Thyroid gland (tissue), 4 donors: Measurements from ENCODE around the gene RIPK4. TPM values are rescaled to one million over a fixed set of nuclear protein-coding genes. Genes with fewer than 3 reads are reported as not detected.

Source experiments
- DNase-seq, 2 donors: peaks; one replicate each; pipeline ENCODE4 v3.0.0-alpha.2; 2019
- H3K27ac ChIP-seq, 3 donors: fragments of 200-600 bp; sonication (generic); 1 replicate in 2 of 3; 2 replicates in 1 of 3; pipeline ENCODE4 v1.5.1; 2016 to 2019; ENCODE audit warnings: mild to moderate bottlenecking in 1 of 3, moderate library complexity in 1 of 3
- H3K27me3 ChIP-seq: fragments of 200-600 bp; sonication (generic); one replicate; pipeline ENCODE4 v1.5.1; 2019
- H3K36me3 ChIP-seq, 2 donors: fragments of 200-600 bp; sonication (generic); one replicate each; pipeline ENCODE4 v1.5.1; 2016 to 2019
- H3K4me1 ChIP-seq, 2 donors: fragments of 200-600 bp; sonication (generic); one replicate each; pipeline ENCODE4 v1.5.1; 2017 to 2019
- H3K4me3 ChIP-seq, 3 donors: fragments of 200-600 bp; sonication (generic); replicated peaks in 1 of 3; 1 replicate in 2 of 3; 2 replicates in 1 of 3; pipeline ENCODE4 v1.5.1; 2016; ENCODE audit warnings: mild to moderate bottlenecking in 1 of 3
- H3K9me3 ChIP-seq: fragments of 200-600 bp; sonication (generic); one replicate; pipeline ENCODE4 v1.5.1; 2017
- POLR2A ChIP-seq, 2 donors: fragments of 450-650 bp; IDR thresholded peaks; one replicate each; pipeline ENCODE4 v1.6.1; 2017; ENCODE audit warnings: antibody characterized with exemption in 2 of 2, mild to moderate bottlenecking in 2 of 2, moderate library complexity in 1 of 2
- WGBS, 2 donors: methylation state at CpG; one replicate each; pipeline ENCODE4 v1.1.5; 2017; 5-methylcytosine and 5-hydroxymethylcytosine counted together
- intact Hi-C: fragments of 100-400 bp; cut with DNase I; formaldehyde crosslinking; loops from one replicate; pipeline ENCODE4 v1.15.1; 2023
- total RNA-seq, 4 donors: library from RNA; depleted of rRNA; stranded (reverse); fragments of >200 nt; gene quantifications; one replicate each; pipeline ENCODE4 v1.2.3, GENCODE V29; 2016
- TF ChIP-seq, protein P1 (sequence below), 6 experiments: fragments of 200-600 bp in 3 of 6; fragments of 450-650 bp in 3 of 6; sonication (generic) in 3 of 6; IDR thresholded peaks; one replicate each; pipeline ENCODE4 v1.5.1; 2016 to 2019; ENCODE audit warnings: antibody characterized with exemption in 6 of 6, mild to moderate bottlenecking in 2 of 6, inconsistent platforms in 1 of 6, moderate library complexity in 1 of 6

RIPK4 gene
- total RNA-seq, 4 donors from 2014 or later, result 15.3 to 24.7 (median 22.6) TPM

DNA sequence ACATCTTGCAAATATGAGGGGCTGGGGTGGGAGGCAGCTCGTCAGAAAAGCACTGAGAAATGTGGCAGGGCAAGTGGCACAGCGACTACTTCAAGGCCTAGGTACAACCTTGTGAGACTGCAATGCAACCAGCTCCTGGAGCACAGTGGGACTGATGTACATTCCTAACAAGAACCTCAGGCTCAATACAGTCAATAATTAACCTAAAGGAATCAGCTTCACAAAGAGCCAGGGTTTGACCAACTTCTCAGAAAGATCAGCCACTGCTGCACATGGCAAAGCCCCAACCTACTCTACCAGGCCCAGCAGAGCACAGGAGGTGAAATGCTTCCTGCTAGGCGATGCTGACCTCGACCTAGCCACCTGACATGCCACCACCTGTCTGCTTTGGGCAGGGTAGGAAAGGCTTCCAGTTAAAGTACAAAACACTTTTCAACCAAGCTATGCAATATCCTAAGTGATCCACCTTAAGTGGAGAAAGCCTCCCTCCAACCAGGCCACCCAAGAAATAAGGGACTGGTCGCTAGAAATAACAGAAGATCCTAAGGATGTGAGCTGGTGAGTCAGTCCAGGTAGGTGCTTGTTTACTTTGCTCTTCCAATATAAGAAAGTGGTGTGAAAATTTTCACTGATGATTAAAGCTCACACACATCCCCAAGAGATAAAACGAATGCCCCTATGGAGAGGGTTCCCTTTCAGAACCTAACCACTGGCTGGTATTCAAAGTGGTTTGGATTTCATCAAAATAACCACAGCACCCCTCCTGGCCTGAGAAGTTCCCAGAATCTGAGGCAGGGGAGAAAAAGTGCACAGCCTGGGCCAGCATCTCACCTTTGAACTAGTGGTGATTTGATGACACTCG is 2.1 kb downstream of the RIPK4 start:
- Histone ChIP-seq H3K27me3 (no peaks in the 10 kb centered on the region), H3K27ac (no peak overlapping the region), H3K4me1 (peaks cover 49 to 61% of the 10 kb centered on the region in 2 donors), H3K4me3 (no peak overlapping the region), H3K9me3 (no peaks in the 10 kb centered on the region), H3K36me3 (no peaks in the 10 kb centered on the region)
- no peak for TF ChIP-seq POLR2A (IDR thresholded peaks at IDR 0.05)
- TF ChIP-seq, protein P1, sequence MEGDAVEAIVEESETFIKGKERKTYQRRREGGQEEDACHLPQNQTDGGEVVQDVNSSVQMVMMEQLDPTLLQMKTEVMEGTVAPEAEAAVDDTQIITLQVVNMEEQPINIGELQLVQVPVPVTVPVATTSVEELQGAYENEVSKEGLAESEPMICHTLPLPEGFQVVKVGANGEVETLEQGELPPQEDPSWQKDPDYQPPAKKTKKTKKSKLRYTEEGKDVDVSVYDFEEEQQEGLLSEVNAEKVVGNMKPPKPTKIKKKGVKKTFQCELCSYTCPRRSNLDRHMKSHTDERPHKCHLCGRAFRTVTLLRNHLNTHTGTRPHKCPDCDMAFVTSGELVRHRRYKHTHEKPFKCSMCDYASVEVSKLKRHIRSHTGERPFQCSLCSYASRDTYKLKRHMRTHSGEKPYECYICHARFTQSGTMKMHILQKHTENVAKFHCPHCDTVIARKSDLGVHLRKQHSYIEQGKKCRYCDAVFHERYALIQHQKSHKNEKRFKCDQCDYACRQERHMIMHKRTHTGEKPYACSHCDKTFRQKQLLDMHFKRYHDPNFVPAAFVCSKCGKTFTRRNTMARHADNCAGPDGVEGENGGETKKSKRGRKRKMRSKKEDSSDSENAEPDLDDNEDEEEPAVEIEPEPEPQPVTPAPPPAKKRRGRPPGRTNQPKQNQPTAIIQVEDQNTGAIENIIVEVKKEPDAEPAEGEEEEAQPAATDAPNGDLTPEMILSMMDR (IDR thresholded peaks at IDR 0.05), result no peak
- intact Hi-C loops, result no loop called here
- 78 to 89% methylated on average over 7 of the region's 7 CpGs for WGBS, 2 donors
- no peak for DNase-seq

DNA sequence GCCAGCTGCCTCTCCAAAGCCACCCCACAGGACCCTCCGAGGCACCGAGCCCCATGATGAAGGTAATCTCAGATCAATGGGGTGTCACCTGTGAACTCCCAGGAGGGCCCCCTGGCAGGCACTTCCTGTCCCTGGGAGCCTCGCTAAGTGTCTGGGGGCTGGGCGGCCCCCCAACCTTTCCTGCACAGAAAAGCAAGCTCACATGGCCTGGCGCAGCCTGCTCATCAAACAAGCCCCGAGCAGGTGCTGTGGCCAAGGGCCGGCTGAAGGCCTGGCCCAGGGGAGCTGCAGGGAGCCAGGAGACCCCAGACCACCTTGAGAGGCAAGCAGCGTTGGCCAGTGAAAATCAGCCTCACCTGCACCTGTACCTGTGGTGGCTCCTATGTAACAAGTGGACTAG is 2.9 kb downstream of the RIPK4 start:
- DNase-seq, result no peak
- H3K9me3 ChIP-seq, result no peaks in the 10 kb centered on the region
- H3K27me3 ChIP-seq, result no peaks in the 10 kb centered on the region
- H3K27ac ChIP-seq, result no peak overlapping the region
- H3K4me3 ChIP-seq, result no peak overlapping the region
- peaks cover 49 to 58% of the 10 kb centered on the region in 2 donors for H3K4me1 ChIP-seq
- 68 to 69% methylated on average over 4 to 8 of the region's 8 CpGs for WGBS, 2 donors
- H3K36me3 ChIP-seq, result no peaks in the 10 kb centered on the region
- intact Hi-C loops, result no loop called here
- TF ChIP-seq, protein P1 (IDR thresholded peaks at IDR 0.05), result no peak
- no peak for TF ChIP-seq POLR2A (IDR thresholded peaks at IDR 0.05)

- Histone ChIP-seq H3K36me3 (no peaks in the 10 kb centered on the region), H3K9me3 (no peaks in the 10 kb centered on the region), H3K27me3 (no peaks in the 10 kb centered on the region), H3K4me1 (peaks cover 53 to 60% of the 10 kb centered on the region in 2 donors), H3K4me3 (no peak overlapping the region), H3K27ac (no peak overlapping the region)
- intact Hi-C loops, result no loop called here
- no peak for TF ChIP-seq POLR2A (IDR thresholded peaks at IDR 0.05)
- TF ChIP-seq, protein P1 (IDR thresholded peaks at IDR 0.05), result no peak
- WGBS, 2 donors, result 73 to 79% methylated on average over 19 to 21 of the region's 21 CpGs
- DNase-seq, result no peak
These were observed 3.4 kb downstream of the RIPK4 start for GRCh38 chr21:41763398-41763931.

GRCh38 chr21:41762753-41763152 is 4.1 kb downstream of the RIPK4 start:
- intact Hi-C loops, result no loop called here
- Histone ChIP-seq H3K4me1 (peaks cover 47 to 60% of the 10 kb centered on the region in 2 donors), H3K4me3 (no peak overlapping the region), H3K36me3 (no peaks in the 10 kb centered on the region), H3K9me3 (no peaks in the 10 kb centered on the region), H3K27ac (peak overlapping the region in 1 of 3 donors; percentile 85), H3K27me3 (no peaks in the 10 kb centered on the region)
- TF ChIP-seq POLR2A (IDR thresholded peaks at IDR 0.05), result no peak
- TF ChIP-seq, protein P1 (IDR thresholded peaks at IDR 0.05), result no peak
- DNase-seq, result no peak
- WGBS, 2 donors, result 58 to 63% methylated on average over 16 of the region's 16 CpGs
